ENCODE data around the gene MAGEA11.
"Not testable (repeated sequence)": the region's sequence is repeated elsewhere in the genome, so short reads cannot be mapped to it uniquely, and the experiment has no call there.

The MAGEA11 gene, protein sequence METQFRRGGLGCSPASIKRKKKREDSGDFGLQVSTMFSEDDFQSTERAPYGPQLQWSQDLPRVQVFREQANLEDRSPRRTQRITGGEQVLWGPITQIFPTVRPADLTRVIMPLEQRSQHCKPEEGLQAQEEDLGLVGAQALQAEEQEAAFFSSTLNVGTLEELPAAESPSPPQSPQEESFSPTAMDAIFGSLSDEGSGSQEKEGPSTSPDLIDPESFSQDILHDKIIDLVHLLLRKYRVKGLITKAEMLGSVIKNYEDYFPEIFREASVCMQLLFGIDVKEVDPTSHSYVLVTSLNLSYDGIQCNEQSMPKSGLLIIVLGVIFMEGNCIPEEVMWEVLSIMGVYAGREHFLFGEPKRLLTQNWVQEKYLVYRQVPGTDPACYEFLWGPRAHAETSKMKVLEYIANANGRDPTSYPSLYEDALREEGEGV

DNA sequence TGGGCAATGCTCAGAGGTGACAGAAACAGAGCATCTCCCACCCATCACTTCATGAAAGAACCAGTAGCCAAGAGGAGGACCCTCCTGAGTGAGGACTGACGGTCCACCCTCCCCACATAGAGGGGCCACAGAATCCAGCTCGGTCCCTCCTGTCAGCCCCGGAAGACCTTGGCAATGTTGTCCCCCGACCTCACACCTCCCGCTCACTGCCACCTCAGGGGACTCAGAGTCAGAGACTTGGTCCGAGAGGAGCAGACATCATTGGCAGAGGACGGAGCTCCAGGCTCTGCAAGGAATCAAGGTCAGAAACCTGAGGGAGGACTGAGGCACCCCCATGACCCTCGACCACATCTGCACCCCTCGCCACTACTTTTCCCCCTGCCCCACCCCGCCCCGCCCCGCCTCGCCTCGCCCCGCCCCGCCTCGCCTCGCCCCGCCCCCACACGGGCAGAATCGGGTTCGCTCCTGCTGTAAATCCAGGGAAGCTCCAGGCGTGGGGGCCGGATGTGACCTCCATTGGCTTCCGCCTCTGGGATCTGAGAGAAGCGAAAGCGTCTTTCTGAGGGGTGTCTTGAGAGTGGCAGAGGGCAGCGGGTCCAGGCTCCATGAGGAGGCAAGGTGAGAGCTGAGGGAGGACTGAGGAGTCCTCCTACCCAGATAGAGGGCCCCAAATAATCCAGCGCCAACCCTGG is at the start of gene MAGEA11:
TSS of gene MAGEA11 (plus strand) at position 516 of the 692 bp plus-strand sequence. CDS start 1,100 bp downstream, outside the sequence.
- no peaks in the 10 kb centered on the region for H3K4me1 Mint-ChIP-seq (ENCODE audit: low read depth)
- no peaks in the 10 kb centered on the region for H3K9me3 Mint-ChIP-seq (ENCODE audit: low read depth)
- no peak within 1 kb of the TSS for H3K27ac Mint-ChIP-seq
- H3K4me3 Mint-ChIP-seq: no peak within 1 kb of the TSS
- H3K36me3 Mint-ChIP-seq: no peaks in the 10 kb centered on the region
- no peaks in the 10 kb centered on the region for H3K27me3 Mint-ChIP-seq

DNA sequence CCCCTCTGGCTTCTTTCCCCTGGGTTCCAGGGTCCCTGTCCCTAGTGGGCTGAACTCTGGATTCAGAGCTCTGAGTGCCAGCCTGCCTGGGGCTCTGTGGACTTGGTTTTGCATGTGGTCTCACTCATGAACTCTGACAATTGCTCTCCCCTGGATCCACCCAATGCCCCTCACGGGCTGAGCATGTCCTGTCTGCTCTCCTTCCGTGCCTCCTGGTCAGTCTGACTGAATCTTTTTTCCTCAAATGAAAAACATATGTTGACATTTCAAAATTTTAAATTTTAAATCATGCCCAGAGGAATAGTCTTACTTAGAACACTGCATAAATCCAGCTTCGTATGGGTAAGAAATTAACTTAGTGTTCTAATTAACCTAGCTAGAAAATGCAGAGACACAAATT is 36.8 kb upstream of the MAGEA11 start:
- not testable (repeated sequence) for H3K4me1 Mint-ChIP-seq (ENCODE audit: low read depth); H3K9me3 Mint-ChIP-seq (ENCODE audit: low read depth); H3K4me3 Mint-ChIP-seq; H3K36me3 Mint-ChIP-seq; H3K27ac Mint-ChIP-seq; H3K27me3 Mint-ChIP-seq

DNA sequence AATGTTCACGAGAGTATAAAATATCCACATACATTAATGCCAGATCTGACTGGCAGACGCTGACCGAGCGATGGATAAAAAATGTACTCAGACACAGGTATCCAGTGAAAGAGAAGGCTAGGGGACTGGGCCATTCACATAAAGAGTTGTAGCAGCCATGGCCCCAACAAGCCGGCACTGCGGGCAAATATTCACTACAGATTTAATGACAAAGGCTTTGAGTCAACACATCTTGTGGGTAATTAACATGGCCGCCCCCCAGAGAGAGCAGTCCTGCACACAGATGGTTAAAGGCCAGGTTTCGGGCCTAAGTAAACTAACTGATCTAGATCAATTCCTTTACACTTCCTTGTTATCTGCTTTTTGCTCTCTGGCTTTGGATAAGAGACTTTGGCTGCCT is 36.3 kb upstream of the MAGEA11 start:
- H3K4me3 Mint-ChIP-seq; H3K36me3 Mint-ChIP-seq; H3K9me3 Mint-ChIP-seq (ENCODE audit: low read depth); H3K4me1 Mint-ChIP-seq (ENCODE audit: low read depth); H3K27me3 Mint-ChIP-seq; H3K27ac Mint-ChIP-seq: not testable (repeated sequence)

DNA sequence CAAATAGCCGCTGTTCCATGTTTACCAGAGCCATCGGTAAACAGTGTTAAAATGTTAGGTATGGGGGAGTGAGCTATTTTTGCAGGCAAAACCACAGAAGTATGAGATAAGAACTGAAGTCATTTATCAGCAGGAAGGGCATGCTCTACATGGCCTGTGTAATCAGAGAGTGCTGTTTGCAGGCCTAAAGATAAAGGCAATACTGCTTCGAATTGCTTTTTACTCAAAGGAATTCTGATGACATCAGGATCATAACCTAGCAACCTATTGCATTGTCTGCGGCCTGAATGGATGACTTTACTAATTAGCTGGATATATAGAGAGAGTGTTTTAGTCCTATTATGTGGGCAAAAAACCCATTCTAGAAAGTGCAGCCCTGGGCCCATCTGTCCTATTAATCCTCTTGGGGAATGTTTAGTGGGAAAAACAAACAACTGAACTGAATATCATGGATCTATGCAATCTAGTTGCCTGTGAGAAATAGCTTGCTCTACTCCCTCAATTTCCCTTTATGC is 32.6 kb upstream of the MAGEA11 start:
- not testable (repeated sequence) for H3K27me3 Mint-ChIP-seq; H3K9me3 Mint-ChIP-seq (ENCODE audit: low read depth); H3K4me3 Mint-ChIP-seq; H3K36me3 Mint-ChIP-seq; H3K27ac Mint-ChIP-seq; H3K4me1 Mint-ChIP-seq (ENCODE audit: low read depth)

DNA sequence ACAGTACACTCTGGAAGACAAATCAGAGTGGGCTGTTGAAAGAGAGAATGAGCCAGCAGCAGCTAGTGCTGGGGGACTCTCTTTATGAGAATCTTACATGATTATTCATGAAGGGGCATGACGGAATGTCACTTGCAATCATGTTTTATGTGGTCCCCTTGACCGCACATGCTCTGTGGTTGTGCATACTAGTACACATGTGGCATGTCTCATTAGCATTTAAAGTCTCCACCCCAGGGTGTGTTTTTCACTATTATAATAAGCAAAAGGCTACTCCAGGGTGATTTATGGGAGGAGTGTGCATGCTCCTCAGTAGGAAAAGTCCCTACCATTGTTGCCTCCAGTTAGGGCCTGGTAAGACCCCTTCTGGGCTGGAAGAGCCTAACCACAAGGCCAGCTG is 30.7 kb upstream of the MAGEA11 start:
- Mint-ChIP-seq H3K4me3 (no peak overlapping the region), H3K36me3 (no peaks in the 10 kb centered on the region), H3K27ac (no peak overlapping the region), H3K4me1 (ENCODE audit: low read depth) (no peaks in the 10 kb centered on the region), H3K27me3 (no peaks in the 10 kb centered on the region), H3K9me3 (ENCODE audit: low read depth) (no peaks in the 10 kb centered on the region)

DNA sequence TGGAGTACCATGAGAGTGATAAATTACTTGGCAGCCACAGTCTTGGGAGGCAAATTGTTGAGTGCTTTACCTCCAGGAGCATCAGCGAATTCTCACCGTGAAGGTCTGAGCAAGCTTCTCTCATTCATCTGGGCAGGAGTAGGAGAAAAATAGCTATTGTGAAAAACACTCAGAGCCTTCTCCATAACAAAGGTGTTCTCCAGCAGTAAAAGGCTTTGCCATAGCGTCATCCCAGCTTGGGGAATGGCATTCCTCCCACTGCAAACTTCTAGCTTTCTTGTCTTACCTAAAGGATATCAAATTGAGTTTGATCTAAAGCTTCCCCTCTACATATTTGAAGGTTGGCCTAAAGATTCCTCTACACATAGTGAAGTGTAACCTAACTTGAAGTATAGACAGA is 29.8 kb upstream of the MAGEA11 start:
- H3K27me3 Mint-ChIP-seq: no peaks in the 10 kb centered on the region
- no peak overlapping the region for H3K4me3 Mint-ChIP-seq
- H3K36me3 Mint-ChIP-seq: no peaks in the 10 kb centered on the region
- H3K27ac Mint-ChIP-seq: no peak overlapping the region
- no peaks in the 10 kb centered on the region for H3K4me1 Mint-ChIP-seq (ENCODE audit: low read depth)
- no peaks in the 10 kb centered on the region for H3K9me3 Mint-ChIP-seq (ENCODE audit: low read depth)

DNA sequence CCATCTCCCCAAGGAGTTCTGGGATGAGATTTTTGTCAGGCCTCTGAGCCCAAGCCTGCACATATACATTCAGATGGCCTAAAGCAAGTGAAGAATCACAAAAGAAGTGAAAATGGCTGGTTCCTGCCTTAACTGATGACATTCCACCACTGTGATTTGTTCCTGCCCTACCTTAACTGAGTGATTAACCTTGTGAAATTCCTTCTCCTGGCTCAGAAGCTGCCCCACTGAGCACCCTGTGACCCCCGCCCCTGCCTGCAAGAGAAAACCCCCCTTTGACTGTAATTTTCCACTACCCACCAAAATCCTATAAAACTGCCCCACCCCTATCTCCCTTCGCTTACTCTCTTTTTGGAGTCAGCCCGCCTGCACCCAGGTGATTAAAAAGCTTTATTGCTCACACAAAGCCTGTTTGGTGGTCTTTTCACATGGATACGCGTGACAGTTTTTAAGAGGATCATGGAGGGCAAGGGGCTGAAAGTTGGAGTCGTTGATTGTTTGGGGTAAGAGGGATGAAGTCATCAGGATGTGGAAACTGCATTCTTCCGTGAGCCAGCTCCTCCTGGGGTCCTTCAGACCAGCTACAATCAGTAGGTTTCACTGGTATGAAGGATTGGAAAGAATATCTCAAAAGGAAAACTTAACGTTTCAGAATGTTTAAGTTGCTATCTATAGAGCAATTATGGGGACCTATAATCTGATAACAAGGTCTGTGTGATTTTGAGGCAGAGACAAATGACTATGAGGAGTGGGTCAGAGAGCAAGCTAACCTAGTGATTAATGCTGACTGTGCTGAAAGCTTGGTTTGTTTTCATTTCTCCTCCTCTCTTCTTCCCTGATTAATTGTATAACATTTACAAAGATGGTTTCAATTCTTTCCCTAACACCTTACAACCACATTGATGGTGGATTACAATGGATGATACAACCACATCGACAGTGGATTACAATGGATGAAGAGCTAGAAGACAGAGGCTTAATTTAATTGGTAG is 28.6 kb upstream of the MAGEA11 start:
- Mint-ChIP-seq H3K4me3 (no peak overlapping the region), H3K4me1 (ENCODE audit: low read depth) (no peaks in the 10 kb centered on the region), H3K36me3 (no peaks in the 10 kb centered on the region), H3K27me3 (no peaks in the 10 kb centered on the region), H3K27ac (no peak overlapping the region), H3K9me3 (ENCODE audit: low read depth) (no peaks in the 10 kb centered on the region)

DNA sequence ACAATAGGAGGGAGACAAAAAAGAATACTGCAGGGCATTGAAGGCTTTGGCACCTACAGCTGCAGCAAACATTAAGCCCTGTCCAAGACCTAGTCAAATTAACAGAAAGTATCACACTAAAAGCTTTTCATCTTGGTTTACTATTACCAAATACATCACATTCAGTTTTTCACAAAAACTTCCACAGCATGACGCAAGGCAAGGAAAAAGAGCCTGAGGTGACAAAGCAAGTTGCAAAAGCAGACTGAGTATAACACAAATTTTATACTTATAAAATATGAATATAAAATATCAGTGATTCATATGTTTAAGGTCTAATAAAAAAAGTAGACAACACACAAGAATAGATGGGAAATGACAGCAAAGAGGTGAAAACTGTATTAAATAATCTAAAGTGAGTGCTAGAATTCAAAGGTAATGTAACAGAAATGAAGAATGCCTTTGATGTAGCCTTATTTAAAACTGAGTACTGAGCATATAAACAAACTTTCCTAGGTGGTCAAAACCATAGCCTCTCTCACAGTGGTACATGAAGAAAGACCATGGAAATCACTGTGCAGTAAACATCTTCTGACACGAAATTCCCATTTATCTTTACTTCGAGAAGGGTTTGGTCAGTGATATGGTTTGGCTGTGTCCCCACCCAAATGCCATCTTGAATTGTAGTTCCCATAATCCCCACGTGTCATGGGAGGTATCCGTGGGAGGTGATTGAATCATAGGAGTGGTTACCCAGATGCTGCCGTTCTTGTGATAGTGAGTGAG is 27.7 kb upstream of the MAGEA11 start:
- Mint-ChIP-seq H3K36me3 (no peaks in the 10 kb centered on the region), H3K27ac (no peak overlapping the region), H3K4me1 (ENCODE audit: low read depth) (no peaks in the 10 kb centered on the region), H3K9me3 (ENCODE audit: low read depth) (no peaks in the 10 kb centered on the region), H3K27me3 (no peaks in the 10 kb centered on the region), H3K4me3 (no peak overlapping the region)

DNA sequence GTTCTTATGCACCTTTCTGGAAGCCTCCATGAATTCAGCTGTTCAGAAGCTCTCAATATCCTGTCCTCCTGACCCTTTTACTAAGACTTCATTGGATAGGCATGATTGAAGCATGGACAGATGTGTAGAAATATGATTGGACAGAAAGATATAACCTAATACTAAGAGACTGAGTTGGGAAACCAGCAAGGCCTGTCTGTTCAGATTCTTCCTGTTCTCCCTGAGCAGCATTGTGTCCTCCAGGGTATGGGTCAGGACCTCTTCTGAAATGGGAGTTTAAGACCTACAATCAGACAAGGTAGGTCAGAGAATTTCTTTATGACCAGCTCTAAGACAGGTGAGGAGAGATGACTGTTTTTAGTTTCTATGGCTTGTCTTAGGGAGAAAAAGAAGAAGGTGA is 23.9 kb upstream of the MAGEA11 start:
- H3K4me3 Mint-ChIP-seq: no peak overlapping the region
- H3K9me3 Mint-ChIP-seq (ENCODE audit: low read depth): peaks cover 6% of the 10 kb centered on the region
- H3K27ac Mint-ChIP-seq: no peak overlapping the region
- H3K4me1 Mint-ChIP-seq (ENCODE audit: low read depth): no peaks in the 10 kb centered on the region
- H3K27me3 Mint-ChIP-seq: peaks cover 4% of the 10 kb centered on the region
- peaks cover 2% of the 10 kb centered on the region for H3K36me3 Mint-ChIP-seq

DNA sequence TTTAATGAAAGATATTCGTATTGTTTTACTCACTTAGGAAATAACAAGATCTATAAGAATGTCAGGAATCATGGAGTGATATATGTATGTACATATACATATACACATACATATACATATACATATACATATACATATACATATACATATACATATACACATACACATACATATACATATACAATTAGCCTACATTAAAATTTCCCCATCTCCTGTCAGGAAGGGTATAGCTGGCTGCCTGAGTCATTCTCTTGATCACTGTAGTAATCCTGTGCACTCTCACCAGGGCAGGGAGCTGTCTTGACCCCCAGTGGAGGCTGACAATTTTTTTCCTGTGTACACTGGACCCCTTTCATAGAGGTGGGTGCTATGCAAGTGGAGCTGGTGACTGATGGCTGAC is 23.3 kb upstream of the MAGEA11 start:
- Mint-ChIP-seq H3K27me3 (peaks cover 4% of the 10 kb centered on the region), H3K9me3 (ENCODE audit: low read depth) (peaks cover 6% of the 10 kb centered on the region), H3K36me3 (peaks cover 2% of the 10 kb centered on the region), H3K4me1 (ENCODE audit: low read depth) (no peaks in the 10 kb centered on the region), H3K4me3 (no peak overlapping the region), H3K27ac (no peak overlapping the region)

DNA sequence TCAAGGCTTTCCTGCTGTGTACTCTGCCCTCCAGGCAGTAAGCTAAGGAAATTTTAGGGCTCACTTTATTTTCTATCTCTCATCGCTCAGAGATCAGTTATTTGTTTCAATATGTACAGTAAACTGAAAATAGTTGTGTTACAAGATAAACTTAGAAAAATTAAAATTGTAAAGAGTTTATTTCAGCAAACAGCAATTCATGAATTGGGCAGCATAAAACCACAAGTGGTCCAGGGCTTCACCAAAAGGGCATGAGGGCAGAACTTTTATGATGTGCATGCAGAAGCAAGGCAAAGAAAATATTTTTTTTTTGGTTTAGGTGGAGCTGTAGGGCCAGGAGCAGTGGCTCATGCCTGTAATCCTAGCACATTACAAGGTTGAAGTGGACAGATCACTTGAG is 20.1 kb upstream of the MAGEA11 start:
- Mint-ChIP-seq H3K27ac (no peak overlapping the region), H3K36me3 (peaks cover 2% of the 10 kb centered on the region), H3K4me1 (ENCODE audit: low read depth) (no peaks in the 10 kb centered on the region), H3K9me3 (ENCODE audit: low read depth) (peaks cover 6% of the 10 kb centered on the region), H3K4me3 (no peak overlapping the region), H3K27me3 (peaks cover 4% of the 10 kb centered on the region)

DNA sequence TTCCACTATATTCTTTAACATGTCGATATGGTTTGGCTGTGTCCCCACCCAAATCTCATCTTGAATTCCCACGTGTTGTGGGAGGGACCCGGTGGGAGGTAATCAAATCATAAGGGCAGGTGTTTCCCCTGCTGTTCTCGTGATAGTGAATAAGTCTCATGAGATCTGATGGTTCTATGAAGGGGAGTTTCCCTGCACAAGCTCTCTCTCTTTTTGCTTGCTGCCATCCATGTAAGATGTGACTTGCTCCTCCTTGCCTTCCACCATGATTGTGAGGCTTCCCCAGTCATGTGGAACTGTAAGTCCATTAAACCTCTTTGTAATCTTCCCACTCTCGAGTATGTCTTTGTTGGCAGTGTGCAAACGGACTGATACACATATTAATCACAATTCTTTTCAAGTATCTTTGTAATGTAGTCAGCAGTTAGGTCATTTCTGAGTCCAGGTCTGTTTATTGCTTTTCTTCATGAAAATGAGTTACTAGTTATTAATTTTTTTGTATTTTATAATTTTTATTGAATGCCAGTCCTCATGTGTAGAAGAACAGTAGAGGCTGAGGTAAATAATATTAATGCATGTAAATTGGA is 19.1 kb upstream of the MAGEA11 start:
- H3K36me3 Mint-ChIP-seq; H3K27ac Mint-ChIP-seq; H3K9me3 Mint-ChIP-seq (ENCODE audit: low read depth); H3K27me3 Mint-ChIP-seq; H3K4me1 Mint-ChIP-seq (ENCODE audit: low read depth); H3K4me3 Mint-ChIP-seq: not testable (repeated sequence)

DNA sequence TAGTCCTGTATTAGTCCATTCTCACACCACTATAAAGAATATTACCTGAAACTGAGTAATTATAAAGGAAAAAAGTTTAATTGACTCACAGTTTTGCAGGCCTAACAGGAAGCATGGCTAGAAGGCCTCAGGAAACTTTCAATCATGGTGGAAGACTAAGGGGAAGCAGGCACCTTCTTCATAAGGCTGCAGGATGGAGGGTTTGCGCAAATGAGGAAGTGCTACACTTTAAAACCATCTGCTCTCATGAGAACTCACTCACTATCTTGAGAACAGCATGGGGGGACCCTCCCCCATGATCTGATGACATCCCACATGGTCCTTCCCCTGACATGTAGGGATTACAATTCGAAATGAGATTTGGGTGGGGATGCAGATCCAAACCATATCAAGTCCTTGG is 12.1 kb upstream of the MAGEA11 start:
- no peaks in the 10 kb centered on the region for H3K9me3 Mint-ChIP-seq (ENCODE audit: low read depth)
- no peaks in the 10 kb centered on the region for H3K4me1 Mint-ChIP-seq (ENCODE audit: low read depth)
- H3K36me3 Mint-ChIP-seq: no peaks in the 10 kb centered on the region
- H3K27ac Mint-ChIP-seq: no peak overlapping the region
- H3K4me3 Mint-ChIP-seq: no peak overlapping the region
- H3K27me3 Mint-ChIP-seq: peaks cover 3% of the 10 kb centered on the region

DNA sequence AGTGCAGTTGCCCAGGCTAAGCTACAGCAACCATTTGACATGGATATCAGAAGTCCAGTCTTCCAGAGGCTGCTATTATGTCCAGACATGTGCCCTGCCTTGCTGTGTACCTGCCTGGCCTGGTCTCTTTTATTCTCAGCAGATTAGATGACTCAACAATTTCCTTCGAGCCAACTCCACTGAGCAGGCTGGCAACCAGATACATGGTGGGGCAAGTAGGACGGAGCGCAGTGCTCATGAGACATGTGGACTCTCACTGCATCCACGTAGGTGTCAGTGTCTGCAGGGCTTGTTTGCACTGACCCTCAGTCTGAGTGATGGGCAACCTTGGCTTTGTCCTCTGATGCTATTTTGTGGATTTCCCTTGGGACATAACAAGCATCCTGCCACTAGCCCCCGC is 7.2 kb upstream of the MAGEA11 start:
- Mint-ChIP-seq H3K9me3 (ENCODE audit: low read depth) (no peaks in the 10 kb centered on the region), H3K27ac (no peak overlapping the region), H3K4me1 (ENCODE audit: low read depth) (no peaks in the 10 kb centered on the region), H3K27me3 (peaks cover 1% of the 10 kb centered on the region), H3K4me3 (no peak overlapping the region), H3K36me3 (no peaks in the 10 kb centered on the region)
